Measurements from ENCODE around the gene COL5A1.
"Not testable (repeated sequence)": the region's sequence is repeated elsewhere in the genome, so short reads cannot be mapped to it uniquely, and the experiment has no call there.

Gene COL5A1

GRCh38 chr9:134843740-134844139 is 202.1 kb downstream of the COL5A1 start:
- no peak for FAIRE-seq

- FAIRE-seq: no peak
Measured at GRCh38 chr9:134844821-134845220, 203.2 kb downstream of the COL5A1 start.

- FAIRE-seq: no peak
Measured at GRCh38 chr9:134846187-134846586, 204.6 kb downstream of the COL5A1 start.

- no peak for FAIRE-seq
Measured at GRCh38 chr9:134846699-134847098, 205.1 kb downstream of the COL5A1 start.

- FAIRE-seq: no peak
Measured at GRCh38 chr9:134847138-134847537, 205.5 kb downstream of the COL5A1 start.

- no peak for FAIRE-seq
Measured at GRCh38 chr9:134847752-134848432, 206.3 kb downstream of the COL5A1 start.

- FAIRE-seq: no peak
Measured at GRCh38 chr9:134848504-134848903, 206.9 kb downstream of the COL5A1 start.

- FAIRE-seq: no peak
Measured at GRCh38 chr9:134850611-134851010, 209.0 kb downstream of the COL5A1 start.

- FAIRE-seq: no peak
Measured at GRCh38 chr9:134851020-134851419, 209.4 kb downstream of the COL5A1 start.

- FAIRE-seq: no peak
Measured at GRCh38 chr9:134852906-134853654, 211.5 kb downstream of the COL5A1 start.

GRCh38 chr9:134853893-134854292 is 212.3 kb downstream of the COL5A1 start:
- no peak for FAIRE-seq

GRCh38 chr9:134854541-134854981 is 213.0 kb downstream of the COL5A1 start:
- FAIRE-seq: no peak

- no peak for FAIRE-seq
Measured at GRCh38 chr9:134855231-134855899, 213.8 kb downstream of the COL5A1 start.

- no peak for FAIRE-seq
Measured at GRCh38 chr9:134855900-134856377, 214.3 kb downstream of the COL5A1 start.

GRCh38 chr9:134857451-134857850 is 215.8 kb downstream of the COL5A1 start:
- FAIRE-seq: not testable (repeated sequence)

GRCh38 chr9:134858051-134858841 is 216.6 kb downstream of the COL5A1 start:
- FAIRE-seq: no peak

GRCh38 chr9:134860510-134860909 is 218.9 kb downstream of the COL5A1 start:
- FAIRE-seq: no peak

- no peak for FAIRE-seq
Measured at GRCh38 chr9:134861595-134862334, 220.2 kb downstream of the COL5A1 start.

GRCh38 chr9:134863306-134863902 is 221.8 kb downstream of the COL5A1 start:
- no peak for FAIRE-seq

GRCh38 chr9:134863941-134864820 is 222.6 kb downstream of the COL5A1 start:
- FAIRE-seq: no peak

GRCh38 chr9:134864821-134865190 is 223.2 kb downstream of the COL5A1 start:
- no peak for FAIRE-seq

All from colon (tissue), 2 donors.